Measurements from ENCODE around the gene MZB1.
"Not testable (repeated sequence)": the region's sequence is repeated elsewhere in the genome, so short reads cannot be mapped to it uniquely, and the experiment has no call there.

The MZB1 gene

DNA sequence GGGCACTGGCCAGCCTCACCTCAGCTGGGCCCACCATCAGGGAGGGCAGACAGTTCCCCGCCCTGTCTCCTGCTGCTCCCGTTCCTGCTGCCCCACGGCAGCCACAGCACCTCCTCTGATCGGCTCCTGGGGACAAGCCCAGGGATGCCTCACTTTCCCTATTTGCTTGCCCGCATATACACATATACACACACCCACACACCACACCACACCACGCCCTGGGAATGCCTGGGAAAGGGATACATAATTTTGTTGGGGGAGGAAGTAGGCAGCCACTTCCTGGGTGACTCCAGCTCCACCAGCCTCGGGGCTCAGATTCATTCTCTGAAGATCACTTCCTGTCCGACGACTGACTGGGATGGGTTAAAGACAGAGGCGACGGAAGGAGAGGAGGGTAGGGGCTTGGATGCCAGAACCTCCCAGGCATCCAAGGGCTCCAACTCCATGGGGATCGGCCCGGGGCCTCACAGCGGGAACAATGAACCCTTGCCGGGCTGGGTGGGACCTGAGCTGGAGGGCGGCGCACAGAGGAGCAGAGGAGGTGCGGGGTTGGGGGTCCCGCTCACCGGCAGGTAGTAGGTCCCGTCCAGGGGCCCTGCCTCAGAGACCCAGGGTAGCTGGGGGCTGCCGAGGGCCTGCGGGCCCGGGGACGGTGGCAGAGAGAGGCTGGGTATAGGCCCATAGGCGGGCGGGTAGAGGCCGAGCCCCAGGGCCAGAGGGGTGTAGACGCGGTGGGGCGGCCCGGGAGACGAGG is 2.0 kb upstream of the MZB1 start:
- DNase-seq: no peak

DNA sequence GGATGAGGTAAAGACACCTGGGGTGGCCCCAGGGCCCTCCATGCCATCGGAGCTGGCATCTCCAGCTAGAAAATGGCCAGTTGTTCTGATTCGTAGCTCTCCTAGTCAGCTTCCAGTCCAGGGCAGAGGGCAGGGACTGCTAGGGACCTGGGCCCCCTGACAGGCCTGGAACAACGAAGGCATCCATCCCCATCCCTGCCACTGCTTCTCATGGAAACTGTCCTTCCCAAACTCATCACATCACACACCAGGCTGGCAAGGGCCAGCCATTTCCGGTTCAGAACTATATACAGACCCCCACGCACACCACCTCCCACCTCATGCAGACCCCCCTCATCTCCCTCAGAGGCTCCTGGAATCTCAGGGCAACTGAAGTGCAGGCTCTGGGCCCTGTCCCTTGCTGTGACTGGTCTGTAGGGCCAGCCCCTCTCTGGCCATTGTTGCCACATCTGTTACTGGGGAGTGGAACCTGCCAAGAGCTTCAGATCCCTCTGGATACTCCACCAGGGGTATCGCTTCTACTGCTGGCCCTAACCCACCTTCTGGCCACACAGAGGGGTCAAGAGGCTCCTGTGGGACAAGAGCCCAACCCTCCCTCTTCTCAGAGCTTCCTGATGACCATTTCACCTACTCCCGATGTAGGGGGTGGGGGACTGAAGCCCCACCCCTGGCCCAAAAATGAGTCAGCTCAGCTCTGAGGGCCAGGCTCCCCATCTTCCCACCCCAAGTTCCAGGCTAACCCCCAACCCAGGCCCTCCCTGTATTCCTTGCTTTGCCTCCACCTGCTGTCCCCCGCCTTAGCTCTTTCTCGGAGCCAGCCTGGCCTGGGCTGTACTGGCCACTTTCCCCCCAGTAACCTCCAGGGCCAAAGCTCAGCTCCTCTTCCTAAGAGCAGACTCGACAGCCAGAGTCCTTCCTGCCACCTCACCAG is 1.2 kb upstream of the MZB1 start:
- no peak for DNase-seq

DNA sequence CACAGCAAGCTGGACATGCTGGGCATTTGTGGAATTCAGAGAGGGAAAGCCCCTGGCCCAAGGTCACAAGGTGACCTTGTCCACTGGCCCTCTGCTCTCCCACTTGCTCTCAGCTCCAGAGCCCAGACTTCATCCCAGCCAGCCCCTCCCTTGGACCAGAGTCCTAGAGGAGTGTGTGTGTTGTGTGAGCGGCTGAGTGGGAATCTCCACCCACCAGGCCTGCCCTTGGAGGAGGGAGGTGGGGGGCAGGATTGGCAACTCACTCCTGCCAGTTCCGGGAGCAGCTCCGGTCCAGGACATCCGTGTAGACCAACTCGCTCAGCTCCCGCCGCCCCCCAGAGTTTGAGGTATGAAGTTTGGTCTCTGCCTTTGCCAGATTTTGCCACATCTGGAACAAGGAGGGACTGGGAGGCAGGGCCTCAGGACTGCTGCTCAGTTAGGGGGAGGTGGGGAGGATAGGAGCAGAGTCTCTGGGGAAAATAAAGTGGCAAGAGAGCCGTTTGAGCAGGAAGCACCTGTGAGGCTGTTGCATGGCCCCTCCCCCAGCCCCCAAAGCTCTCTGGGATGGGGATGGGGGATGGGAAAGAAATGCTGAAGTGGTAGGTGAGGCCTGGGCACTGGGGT is 1.4 kb downstream of the MZB1 start:
- DNase-seq: no peak

DNA sequence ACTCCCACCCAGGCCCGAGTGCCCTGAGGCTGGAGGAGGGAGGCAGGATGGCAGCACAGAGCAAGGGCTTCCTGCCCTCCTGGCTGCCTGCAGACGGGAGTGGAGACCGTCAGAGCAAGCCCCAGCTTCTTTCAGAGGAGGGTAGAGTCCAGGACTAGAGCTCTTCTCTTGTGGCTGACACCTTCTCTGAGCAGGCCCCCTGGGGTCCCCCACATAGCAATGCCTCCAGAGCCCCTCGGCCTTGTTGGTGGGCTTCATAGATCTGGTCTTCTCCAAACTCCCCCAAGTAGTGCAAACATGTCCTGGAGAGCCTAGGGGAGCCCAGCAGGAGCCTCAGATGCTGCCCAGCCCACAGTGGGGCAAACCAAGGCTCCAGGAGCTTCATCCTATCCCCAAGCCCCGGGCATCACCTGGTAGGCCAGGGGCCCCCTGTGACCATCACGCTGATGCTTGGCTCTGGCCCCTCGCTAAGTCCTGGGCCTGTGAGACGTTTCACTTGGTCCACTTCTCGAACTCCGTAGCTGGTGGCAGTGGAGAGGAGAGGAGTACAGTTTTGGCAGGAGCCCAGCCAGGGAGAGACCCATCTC is 2.0 kb downstream of the MZB1 start:
- DNase-seq: no peak

DNA sequence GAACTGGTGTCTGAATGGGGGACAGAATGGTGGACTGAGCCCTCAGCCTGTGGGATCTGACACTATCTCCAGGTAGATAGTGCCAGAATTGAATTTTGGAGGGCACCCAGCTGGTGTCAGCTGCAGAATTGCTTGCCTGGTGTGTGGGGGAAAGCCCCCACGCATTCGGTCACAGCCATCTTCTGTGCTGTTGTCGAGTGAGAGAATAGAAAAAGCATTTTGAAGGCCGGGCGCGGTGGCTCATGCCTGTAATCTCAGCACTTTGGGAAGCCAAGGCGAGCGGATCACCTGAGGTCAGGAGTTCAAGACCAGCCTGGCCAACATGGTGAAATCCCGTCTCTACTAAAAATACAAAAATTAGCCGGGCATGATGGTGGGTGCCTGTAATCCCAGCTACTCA is 2.8 kb downstream of the MZB1 start:
- DNase-seq: not testable (repeated sequence)

DNA sequence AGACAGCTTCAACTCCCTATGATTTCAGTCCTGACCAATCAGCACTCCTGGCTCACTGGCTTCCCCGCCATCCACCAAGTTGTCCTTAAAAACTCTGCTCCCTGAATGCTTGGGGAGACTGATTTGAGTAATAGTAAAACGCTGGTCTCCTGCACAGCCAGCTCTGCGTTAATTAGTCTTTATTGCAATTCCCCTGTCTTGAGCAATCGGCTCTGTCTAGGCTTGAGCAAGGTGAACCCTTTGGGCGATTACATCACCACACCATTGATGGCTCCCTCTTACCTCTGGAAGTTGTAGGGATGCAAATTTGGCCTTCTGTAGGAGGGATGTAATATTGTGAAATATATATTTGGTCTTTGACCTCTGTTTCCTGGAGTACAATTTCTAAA is 3.7 kb downstream of the MZB1 start:
- no peak for DNase-seq

DNA sequence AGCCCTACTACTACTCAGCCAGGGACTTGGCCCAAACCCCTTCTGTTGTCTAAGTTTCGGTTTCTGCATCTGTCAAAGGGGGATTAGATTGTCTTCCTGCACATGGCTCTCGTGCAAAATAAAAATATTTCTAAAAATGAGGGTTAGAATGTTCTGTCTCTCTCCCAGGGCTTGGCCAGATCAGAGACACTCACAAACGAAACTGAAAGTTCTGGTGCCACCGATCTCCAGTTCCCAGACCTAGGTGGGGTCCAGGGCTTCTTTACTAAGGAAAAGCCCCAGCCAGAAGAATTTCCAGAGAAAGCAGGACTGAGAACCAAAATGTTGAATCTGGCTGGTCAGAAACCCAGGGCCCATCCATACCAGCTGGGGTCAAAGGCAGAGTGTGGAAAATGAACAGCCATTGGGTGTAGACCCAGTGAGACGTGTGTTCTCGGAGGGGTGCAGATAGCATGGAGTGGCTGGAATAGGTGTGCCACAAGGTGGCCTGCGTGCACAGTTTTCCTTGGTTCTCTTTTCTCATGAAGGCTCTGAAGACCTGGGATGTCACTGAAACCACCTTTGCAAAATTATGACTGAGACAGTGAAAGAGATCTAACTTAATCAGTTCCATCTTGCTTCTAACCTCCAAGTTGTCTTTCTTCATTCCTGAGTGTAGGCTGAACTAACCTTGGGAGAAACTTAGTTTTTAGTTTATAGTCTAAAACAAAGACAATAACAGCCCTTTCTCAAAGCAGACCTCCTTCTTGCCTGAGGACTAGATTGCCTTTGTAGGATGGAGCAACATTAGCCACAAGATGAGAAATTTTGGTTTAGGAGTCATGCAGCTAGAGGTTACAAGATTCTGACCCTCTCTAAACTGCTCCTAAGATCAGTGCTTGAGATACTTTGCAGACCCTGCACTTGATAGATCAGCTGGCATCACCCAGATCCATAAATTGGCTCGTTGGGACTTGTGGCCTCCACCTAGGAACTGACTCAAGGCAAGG is 4.4 kb downstream of the MZB1 start:
- DNase-seq: no peak

DNA sequence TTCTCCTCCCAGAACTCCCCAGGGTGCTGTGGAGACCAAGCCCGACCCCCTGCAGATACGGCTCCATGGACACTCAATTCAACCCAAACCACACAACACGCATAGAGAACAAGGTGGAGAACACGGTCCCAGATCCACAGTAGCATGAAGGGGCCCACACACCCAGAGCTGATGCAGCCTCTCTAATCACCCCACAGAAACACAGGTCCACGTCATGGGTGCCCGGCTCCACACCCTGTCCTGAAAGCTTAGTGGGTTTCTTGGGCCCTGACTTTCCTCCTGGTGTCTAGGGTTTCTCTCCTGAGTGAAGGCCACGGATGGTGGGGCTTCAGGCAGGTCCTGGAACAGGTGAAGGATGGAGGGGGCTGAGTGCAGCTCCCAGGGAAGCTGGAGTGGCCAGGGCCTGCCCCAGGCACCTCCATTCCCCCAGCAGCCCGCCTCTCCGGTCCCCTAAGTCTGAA is 5.1 kb downstream of the MZB1 start:
- DNase-seq: no peak

DNA sequence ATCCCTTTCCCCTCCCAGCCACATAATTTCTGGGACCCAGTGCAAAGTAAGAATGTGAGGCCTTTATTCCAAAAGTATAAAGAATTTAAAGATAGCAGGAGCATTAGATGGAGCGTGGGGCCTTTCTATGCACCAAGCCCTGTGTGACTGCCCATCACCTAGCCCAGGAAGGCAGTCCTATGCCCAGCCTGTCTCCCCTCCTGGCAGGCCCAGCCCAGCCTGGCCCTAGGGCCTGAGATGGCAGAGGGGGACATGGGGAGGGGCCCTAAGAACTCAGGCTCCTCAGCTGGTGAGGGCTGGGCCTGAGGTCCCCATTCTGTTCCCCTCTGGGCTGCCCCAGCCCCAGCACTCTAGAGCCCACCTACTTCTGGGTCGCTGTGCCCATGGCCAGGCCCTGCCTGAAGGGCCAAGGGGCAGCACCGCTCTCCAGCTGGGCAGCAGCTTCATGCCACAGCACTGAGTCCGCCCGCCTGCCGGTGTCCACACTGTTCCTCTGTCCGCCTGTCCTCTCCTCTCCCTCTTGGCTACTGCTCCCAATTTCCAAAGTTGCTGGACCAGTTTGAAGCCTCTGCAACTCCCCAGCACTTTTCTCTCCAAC is 5.6 kb downstream of the MZB1 start:
- DNase-seq: no peak

DNA sequence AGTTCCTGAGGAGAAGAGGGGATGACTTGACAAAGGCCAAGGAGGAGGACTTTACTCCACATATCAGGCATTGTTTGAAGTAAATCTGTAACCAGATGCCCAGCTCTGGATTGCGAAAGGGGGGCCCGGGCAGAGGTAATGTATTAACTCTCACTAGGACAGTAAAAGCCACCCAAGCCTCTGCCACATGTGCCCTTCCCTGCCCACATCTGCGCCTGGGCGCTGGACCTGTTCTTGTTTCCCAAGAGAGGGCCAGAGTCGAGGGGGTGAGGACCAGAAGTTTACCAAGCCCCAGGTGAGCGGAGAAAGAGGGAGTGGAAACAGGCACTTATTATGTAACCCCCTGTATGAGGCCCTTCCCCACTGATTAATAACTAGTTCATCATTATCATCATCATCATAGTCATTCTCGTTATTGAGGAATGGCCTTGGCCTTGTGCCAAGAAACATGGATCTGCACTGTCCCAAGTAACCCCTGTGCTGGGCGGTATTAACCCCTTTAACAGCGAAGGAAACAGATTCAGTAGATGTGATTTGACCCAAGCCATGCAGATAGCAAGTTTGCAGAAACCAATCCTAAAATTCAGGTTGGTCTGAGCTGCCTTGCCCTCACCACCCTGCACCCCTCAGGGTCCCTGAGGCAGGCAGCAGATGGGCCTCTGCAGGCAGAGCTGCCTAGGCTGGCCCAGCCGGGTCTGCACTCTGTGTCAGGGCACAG is 6.3 kb downstream of the MZB1 start, which contains the start of gene SLC23A1:
Gene SLC23A1 (minus strand): TSS at position 23 of the 718 bp plus-strand sequence. CDS start 44 bp downstream, outside the sequence.
- DNase-seq: no peak

DNA sequence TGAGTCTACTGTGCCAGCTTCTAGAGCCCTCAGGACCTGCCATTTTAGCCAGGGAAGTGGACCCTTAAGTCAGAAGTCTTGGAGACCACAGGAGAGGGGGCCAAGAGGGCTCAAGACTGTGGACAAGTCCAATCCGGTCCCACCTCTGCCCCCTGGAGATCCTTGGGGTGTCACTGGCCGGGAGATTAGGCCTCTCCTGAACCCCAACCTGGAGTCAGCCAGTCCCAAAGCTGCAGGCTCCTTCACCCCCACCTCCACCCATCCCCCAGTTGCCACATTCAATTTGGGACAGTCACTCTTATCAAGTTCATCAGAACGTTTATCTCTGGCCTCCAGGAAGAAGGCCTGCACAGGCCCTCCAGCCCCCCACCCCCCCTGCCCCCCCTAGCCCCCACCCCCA is 6.9 kb downstream of the MZB1 start:
- DNase-seq: no peak

DNA sequence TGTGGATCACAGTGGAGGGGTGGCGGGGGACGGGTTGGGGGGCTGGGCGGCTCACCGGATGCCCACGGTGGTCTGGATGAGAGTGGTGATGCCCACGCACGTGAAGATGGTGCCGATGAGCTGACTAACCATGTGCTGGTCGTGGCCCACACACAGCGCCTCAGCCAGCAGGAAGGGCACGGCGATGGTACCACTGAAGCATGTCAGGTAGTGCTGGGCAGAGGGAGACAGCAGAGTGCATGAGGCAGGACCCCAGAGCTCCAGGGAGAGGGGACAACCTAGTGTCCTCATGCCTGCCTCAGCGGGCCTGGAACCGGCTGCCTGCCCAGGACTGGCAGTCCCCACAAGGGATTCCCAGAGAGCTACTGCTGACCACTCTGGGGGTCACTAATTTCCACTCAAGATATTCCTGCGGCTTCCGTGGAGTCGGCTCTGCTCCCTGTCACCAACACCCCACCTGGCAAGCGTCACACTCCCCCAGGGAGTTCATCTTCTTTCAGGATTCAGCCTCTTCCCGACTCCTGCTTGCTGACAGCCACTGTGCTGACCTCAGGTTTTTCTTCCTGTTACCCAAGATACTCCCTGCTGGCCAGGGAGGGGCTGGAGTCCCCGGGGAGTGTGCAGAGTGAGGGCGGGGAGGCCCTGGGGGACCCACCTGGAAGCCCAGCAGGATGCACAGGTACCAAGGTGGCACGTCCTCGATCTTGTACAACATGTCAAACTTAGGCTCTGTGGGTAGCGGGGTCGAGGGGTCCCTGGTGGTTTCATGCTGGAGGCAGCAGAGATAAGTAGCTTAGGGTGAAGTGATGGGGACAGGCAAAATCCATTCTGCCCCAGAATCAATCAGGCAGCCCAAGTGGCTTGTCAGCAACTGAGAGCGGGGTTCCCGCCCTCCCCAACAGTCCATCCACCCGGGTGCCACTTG is 7.6 kb downstream of the MZB1 start:
- no peak for DNase-seq

DNA sequence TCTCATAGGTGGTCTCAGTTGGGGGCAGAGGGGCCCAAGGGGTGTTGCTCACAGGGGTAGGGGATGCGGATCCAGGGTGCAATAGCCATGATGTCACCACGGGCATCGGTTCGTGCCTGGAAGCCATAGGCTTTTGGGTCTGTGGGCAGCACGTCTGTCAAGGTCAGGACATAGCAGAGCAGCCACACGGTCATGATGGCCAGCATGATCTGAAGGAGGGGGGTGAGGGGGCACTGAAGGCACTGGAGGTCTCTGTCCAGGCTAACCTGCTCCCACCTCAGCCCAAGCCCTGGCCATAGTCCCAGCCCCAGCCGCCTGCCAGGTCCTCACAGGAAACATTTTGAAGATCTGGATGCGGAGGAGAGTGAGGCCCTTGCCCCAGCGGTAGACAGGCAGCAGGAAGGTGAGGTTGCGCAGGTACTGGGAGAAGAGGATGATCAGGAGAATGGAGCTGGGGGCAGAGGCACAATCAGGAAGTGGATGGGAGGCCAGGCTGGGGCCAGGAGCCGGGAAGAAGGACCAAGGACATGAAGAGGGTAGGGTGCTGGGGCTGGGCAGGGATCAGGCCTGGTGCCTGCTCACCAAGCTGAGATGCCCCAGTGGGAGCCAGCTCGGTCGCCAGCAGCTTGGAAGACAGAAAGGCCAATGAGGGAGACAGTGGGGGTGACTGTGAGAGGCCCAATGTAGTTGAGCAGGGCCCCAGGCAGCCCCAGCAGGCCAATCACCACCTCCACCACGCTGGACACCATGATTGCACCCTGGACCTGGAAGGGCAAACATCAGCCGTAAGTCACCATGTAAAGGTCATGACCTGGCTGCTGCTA is 9.9 kb downstream of the MZB1 start:
- no peak for DNase-seq

DNA sequence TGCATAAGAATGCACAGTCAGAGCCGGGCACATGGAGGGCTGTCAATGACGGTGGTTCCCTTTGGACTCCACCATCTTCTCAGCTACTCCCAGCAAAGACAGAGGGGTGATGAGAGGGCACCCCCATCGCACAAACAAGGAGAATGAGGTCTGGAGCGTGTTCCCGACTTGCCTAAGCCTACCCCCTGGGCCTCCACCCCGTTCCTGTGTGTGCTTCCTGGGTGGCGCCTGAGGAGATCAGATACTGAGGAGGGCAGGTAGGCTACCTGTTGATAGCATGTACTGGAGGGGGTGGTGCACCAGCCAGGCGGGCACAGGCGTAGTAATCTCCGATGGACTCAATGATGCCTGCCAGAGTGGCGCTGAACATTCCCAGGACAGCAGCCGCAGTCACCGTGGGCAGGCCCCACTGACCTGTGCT is 10.8 kb downstream of the MZB1 start:
- DNase-seq: no peak

DNA sequence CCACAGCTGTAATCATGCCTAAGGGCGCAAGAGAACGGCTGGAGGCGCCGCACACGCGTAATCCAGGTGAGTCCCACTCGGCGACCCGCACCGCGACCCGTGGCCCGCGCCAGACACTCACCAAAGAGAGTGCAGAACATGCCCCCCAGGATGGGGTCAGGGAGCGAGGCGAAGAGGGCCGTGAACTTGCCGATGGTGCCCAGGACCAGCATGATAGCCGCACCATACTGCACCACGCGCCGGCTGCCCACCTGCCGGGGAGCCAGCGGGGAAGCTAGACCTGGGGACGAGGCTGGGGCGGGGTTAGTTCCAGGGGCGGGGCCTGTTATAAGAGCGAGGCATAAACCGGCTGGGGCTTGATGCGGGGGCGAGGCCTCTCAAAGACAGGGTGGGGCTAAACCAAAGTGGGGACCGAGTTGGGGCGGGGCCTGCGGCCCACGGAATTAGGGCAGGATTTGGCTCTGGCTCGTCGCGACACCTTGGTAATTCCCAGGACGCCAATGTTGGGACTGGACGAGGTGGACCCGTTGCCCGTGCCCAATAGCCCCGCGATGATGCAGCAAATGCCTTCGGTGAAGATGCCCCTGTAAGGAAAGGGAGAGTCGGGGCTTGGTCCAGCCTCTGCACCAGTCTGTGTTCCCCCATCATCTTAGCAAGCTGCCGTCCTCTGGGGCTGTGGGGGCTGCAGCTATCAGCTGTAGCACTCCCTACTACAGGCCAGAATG is 11.4 kb downstream of the MZB1 start:
- DNase-seq: no peak

DNA sequence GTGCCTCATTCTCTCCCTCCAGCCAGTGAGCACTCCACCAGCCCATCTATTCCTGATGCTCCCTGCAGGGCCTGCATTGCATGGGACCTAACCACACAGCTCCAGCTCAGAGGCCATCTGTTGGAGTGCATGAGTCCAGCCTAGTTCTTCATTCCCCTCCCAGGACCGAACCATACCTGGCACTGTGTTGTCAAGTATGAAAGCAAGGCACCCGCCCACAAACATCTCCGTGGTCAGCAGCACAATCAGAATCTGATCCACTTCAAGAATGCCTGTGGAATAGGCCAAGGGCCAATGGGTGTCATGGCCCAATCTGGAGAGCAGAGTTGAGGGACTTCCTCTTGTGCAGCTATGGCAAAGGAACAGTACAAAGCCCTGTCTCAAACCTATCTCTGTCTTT is 12.5 kb downstream of the MZB1 start:
- no peak for DNase-seq

DNA sequence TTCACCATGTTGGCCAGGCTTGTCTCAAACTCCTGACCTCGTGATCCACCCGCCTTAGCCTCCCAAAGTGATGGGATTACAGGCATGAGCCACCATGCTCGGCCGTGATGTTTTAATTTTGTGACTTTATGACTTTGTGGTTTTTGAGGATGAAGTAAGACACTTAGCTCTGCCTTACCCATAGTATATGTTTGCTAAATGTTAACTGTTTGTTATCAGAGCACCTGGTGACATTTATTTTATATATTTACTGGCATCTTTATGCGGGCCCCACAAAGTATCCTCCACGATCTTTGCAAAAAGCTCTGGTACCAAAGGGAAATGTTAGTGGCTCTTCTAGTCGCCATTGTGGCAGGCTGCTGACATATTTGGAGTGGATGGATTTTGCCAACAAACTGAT is 13.3 kb downstream of the MZB1 start:
- DNase-seq: no peak

DNA sequence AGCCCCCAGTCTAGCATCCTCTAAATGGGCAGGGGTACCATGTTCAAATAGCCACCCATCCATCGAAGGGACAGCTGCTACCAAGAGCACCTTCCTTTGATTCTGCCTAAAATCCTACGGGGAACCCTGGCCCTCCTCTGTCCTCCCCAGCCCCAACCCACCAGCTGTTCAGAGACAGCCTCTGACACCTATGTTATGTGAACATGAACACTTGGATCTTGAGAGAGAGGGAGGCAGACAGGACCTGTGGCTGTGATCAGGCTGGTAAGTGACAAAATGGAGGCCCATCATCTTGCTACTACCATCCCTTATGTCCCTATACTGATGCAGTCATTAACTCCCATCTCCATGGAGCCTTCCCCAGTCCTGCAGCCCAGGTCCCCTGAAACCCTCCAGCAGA is 14.8 kb downstream of the MZB1 start:
- DNase-seq: no peak

All from DMS 273 treated with DMSO at 0.1 percent for 48 hours (cell line).